Measurements from ENCODE around the gene NRG3.

DNA sequence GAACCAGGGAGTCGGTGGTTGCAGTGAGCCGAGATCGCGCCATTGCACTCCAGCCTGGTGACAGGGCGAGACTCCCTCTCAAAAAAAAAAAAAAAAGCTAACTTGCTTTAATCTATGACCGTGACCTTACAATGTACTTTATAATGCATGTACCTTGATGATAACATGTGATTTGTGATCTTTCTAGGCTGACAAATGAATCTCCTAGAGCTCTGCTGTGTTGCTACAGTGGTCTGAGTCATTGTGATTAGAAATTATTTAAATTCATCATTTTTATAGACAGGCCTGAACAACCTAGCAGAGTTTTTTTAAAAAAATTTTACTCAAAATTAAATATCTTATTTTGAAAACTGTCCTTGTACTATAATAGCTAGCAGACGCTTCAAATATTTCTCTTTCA lies 722.8 kb downstream of the NRG3 start:
- TF ChIP-seq, protein P1, sequence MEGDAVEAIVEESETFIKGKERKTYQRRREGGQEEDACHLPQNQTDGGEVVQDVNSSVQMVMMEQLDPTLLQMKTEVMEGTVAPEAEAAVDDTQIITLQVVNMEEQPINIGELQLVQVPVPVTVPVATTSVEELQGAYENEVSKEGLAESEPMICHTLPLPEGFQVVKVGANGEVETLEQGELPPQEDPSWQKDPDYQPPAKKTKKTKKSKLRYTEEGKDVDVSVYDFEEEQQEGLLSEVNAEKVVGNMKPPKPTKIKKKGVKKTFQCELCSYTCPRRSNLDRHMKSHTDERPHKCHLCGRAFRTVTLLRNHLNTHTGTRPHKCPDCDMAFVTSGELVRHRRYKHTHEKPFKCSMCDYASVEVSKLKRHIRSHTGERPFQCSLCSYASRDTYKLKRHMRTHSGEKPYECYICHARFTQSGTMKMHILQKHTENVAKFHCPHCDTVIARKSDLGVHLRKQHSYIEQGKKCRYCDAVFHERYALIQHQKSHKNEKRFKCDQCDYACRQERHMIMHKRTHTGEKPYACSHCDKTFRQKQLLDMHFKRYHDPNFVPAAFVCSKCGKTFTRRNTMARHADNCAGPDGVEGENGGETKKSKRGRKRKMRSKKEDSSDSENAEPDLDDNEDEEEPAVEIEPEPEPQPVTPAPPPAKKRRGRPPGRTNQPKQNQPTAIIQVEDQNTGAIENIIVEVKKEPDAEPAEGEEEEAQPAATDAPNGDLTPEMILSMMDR (conservative IDR thresholded peaks at IDR 0.05; ENCODE audit: low read length) = no peak
- TF ChIP-seq EZH2phosphoT487 (IDR thresholded peaks at IDR 0.05; ENCODE audit: borderline replicate concordance, low read depth, low read length) = no peak
